ENCODE data around the gene AFG3L2.
A peak's percentile ranks its signal among the peaks of the same experiment; 100 is the strongest.
"Not testable (repeated sequence)": the region's sequence is repeated elsewhere in the genome, so short reads cannot be mapped to it uniquely, and the experiment has no call there.

Gene AFG3L2

DNA sequence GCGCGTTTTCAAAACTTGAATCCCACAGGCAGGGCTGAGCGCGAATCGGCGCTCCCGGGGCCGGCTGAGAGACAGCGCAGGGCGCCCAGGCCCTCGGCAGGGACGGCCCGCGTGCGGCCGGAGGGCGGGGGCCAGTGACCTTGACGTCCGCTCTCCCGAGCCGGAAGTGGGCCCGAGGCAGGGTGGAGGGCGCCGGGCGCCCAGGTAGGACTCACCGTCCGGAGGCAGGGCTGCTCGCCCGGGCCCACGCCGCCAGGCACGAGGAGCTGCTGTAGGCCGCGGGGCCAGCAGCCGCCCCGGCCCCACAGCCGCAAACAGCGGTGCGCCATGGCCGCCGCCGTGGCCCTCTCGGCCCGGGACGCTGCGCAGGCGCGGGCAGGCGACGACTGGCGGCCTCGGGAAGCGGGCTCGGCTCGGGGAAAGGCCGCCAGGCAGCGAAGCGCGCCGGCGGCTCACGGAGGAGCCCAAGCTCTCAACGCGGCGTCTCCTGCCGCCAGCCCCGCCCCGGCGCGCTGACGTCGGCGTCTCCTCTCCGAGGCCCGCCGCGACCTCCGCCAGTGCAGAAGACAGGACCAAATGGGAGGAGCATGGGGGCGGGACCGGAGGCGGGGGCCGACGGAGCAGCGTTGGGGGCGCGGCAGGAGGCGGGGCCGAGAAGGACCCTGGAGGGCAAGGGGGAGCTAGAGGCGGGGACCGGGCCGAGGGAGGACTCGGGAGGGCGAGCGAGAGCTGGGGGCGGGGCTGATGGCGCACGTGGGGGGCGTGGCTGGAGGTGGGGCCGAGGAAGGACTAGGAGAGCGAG lies at the start of gene AFG3L2:
TSS of gene AFG3L2 (minus strand) at position 474 of the 802 bp plus-strand sequence. CDS start at position 329, 145 bp downstream.
- peak; percentile 97 for DNase-seq

DNA sequence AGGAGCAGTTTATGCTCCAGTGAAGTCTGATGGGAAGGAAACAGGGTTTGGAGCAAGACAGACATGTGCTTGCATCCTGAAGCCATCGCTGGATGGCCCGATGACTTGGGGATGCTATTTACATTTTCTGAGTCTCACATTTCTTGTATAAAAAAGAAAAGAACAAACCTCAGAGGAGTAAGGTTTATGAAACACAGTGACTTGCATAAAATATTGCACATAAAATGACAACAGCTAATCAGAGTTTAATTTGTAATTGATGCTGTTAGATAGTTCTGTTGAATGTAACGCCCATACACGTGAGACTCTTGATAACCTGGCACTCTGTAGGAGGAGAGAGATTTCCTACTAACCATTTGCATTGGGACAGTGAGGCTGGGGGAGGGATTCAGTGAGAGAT lies 47.2 kb upstream of the AFG3L2 start:
- DNase-seq: no peak

DNA sequence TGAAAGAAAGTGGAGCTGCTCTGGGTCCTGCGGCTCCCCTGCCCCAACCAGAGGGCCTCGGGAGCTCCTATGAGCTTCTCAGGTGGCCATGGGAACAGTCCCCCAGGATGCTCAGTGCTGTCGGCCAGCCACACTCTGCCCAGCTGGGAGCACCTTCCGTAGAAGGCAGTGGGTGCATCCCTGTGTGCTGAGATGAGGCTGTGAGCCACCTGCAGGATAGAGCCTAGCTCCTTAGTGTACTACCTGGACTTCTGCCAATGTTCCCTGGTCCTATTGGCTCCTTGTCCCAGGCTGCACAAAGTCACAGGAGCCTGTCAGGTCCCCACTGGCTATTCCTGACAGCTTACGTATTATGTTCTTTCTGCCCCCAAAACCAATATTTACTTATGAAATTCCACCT lies 46.8 kb upstream of the AFG3L2 start:
- DNase-seq: no peak

DNA sequence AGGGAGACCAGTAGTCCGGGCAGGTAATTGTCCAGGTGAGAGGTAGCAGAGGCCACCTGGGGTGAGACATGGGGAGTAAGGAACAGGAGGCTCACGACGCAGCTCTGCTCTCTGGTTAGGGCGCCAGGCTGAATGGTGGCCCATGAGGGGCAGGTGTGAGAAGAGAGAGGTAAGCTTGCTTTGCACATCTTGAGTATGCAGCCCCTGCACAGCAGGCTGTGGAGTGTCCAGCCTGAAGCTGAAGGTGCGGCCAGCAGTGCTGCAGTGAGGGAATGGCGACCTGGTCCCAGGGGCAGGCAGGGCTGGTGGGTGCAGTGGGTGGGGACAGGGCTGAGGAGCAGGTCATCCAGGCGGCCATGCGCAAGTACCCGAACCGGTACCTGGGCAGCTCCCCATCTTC lies 46.4 kb upstream of the AFG3L2 start:
- DNase-seq: no peak

DNA sequence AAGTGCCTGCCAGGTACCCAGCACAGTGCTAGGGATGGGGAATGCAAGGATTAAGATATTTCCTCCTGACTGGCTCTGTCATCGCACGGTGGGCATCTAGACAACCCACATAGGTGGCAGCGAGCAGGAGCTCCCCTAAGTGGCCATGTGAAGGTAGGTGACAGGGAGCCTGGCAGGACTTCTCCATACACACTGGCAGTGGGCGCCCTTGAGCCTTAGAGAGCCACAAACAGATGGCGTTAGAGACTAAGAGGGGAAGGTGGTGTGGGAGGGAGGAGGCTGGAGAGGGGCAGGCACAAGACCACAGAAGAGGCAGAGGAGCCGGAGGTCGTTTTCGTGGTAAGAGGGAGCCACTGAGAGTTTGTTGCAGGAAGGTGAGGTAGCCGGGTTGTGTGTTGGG lies 45.9 kb upstream of the AFG3L2 start:
- no peak for DNase-seq

DNA sequence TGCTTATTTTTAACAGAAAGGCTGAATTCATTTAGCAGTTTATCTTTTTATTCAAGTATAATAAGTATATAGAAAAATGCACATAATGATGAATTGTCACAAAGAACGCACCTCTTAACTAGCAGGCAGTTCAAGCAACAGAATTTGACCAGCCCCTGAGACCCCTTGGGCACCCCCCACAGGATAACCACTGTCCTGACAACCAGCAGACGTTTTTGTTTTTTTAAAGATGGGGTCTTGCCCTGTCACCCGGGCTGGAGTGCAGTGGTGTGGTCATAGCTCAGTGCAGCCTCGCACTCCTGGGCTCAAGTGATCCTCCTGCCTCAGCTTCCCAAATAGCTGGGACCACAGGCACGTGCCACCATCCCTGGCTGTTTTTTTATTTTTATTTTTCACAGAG lies 44.7 kb upstream of the AFG3L2 start:
- DNase-seq: no peak

DNA sequence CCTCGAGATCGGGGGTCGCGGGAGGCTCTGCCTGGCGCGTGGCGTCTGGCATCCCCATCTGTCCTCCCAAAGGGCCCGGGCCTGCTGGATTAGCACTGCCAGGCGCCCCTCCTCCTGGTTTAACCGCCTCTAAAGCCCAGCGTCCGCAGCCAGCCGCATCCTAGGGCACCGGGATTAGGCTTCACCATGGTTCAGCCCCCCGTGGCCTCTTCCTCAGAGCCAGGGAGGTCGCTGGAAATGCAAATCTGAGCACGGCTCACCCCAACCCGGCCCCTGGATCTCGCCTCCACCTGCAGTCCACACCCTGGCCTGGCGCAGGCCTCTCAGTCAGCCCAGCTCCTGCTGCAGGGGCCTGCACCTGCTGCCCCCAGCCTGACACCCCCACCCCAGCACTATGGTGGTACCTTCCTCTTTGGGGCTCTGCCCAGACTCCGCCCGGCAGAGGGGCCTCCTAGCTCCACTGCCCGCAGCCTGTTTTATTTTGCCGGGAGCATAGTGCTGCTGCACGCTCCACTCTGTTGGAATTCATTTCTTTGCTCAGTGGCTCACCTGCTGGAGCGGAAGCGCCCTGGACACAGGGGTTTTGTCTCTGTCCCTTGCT lies 43.9 kb upstream of the AFG3L2 start:
- no peak for DNase-seq

DNA sequence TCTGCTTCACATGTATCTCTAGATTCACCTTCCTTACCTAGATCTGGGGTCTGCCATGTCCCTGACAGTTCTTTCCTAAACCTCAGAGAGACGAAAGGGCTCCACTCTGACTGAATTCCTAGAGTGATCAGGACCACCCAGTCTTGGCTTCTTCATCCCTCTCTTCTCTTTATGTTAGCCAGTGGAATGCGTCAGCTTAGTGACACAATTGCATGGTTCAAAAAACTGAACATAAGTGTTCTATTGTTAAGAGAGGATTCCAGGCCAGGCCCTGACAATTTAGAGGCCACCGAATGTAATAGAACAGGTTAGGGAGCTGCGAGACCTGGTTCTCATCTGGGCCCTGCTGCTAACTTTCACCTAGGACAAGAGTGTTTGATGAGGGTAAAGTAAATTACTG lies 40.7 kb upstream of the AFG3L2 start:
- no peak for DNase-seq

DNA sequence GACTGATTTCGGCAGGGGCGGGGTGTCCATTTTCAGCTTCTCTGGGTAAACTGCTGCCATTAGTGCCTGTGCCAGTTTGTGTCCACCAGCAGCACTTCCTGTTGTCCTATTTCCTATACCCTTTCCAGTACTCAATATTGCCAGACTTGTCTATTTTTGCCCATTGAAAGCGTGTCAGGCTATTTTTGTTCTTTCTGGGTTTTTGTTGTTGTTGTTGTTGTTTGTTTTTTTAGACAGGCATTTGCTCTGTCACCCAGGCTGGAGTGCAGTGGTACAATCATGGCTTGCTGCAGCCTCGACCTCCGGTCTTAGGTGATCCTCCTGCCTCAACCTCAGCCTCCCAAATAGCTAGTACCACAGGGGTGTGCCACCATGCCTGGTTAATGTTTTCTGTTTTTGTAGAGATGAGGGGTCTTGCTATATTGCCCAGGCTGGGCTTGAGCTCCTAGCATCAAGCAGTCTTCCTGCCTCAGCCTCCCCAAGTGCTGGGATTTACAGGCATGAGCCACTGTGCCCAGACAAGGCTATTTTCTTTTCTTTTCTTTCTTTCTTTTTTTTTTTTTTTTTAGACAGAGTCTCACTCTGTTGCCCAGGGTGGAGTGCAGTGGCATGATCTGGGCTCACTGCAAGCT lies 39.2 kb upstream of the AFG3L2 start:
- no peak for DNase-seq

DNA sequence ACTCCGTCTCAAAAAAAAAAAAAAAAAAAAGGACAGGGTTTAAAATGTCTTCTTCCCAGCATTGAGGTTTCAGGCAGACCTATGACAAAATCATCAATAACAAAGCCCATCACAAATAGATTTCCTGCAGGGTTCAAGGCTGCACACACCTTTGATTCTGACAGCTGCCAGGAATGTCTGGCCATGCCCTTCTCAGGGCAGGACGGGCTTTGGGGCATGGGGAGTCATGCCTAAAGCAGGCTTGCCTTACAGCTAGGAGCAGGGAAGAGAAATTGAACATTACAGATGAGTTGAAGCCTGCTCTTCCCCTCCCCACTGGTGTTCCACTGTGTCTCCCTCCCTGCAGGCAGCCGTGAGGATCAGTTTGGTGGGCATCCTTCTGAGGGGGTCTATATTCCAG lies 34.4 kb upstream of the AFG3L2 start:
- DNase-seq: no peak

DNA sequence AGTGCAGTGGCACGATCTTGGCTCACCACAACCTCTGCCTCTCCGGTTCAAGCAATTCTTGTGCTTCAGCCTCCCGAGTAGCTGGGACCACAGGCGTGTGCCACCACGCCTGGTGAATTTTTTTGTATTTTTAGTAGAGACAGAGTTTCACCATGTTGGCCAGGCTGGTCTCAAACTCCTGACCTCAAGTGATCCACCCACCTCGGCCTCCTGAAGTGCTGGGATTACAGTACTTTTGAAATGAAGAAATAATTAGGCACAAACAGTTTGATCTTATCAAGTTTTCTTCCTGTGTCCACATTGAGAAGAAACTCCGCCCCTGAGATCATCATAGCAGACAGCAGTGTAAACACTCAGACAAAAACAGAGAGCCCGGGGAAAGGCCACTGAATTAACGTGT lies 33.7 kb upstream of the AFG3L2 start:
- DNase-seq: not testable (repeated sequence)

DNA sequence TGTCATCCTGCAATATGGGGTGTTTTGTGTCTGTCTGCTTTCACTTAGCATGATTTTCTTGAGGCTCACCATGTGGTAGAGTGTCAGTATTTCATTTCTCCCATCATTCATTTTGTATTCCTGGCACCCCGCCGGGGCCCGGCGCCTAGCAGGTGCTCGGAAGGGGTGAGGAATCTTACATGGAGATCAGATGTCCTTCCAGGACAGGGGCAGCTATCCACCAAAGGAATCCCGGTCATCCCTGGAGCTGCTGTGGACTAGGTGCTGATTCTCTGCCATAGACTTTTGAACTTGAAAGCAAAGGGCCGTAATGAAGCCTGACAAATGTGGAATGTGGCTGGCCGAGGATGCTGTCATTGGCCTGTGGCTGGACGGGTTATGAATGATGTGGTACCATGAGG lies 33.1 kb upstream of the AFG3L2 start:
- no peak for DNase-seq

DNA sequence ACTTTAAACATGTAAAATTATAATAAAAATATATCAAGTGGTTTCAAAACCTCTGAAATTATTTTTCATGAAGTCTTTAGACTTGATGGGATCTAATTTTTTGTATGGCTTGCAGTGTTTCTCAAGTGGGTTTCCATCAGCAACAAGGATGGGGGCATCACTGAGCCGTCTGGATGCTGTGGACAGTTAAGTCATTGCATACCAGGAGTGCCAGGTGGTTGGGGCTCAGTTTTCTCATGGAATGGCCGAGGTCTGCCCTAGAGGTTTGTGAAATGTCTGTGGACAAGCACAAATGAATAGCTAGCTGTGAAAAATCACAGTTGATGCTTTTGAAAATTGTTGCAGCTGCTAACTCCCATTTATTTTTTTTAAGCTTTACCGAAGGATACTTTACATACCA lies 32.4 kb upstream of the AFG3L2 start:
- no peak for DNase-seq

DNA sequence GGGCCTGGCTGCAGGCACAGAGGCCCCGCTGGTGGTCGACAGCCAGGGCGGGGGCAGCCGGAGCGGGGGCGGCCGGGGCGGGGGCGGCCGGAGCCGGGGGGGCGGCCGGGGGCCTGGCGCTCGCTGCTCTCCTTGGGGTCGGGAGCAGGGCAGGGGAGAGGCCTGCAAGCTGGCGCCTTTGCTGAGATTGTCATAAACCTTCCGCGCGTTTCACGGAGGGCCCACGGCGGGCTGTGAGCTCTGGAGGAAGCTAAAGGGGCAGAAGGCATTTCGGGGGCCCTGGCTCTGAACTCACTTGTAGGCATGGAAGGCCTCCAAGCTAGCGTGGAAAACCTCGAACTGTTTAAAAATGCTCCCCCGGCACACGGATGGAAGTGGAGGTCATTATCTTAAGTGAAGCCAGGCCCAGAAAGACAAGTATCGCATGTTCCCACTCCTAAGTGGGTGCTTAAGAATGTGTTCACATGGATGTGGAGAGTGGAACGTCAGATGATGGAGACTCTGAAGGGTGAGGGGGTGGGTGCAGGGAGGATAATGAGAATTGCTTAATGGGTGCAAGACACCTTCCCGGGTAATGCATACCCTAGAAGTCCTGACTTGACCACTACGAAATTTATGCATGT lies 31.3 kb upstream of the AFG3L2 start:
- DNase-seq: no peak

DNA sequence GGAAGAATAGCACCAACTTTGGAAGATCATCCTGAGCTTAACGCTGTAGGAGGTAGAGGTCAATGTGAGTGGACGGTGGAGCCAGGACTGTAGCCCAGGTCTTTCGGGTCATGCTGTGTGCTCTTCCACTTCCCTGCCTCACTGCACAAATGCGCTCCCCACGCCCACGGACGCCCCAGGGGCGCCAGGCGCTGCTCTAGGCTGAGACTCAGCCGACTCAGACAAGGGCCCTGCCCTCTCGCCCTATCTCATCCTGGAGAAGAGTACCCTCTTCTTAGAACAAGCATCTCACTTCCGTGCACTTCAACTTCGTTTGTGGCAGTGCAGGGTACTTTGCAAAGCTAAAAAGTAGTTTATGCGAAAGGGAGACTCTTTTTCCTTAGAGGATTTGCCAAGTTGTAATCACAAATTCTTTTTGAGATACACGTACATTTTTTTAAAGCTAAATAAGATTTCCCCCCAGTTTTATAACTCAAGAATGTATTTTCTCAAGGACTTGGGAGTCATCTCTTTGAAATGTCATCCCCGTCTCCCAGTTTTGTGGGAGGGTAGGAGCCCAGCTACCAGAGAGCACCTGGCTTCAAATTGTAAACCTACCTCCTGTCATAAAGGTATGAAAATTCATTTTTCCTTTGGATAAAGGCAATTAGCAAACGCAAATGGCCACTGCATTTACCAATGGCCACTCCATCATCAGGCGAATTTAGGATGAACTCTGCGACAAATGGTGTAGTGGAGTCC lies 29.5 kb upstream of the AFG3L2 start:
- DNase-seq: no peak

DNA sequence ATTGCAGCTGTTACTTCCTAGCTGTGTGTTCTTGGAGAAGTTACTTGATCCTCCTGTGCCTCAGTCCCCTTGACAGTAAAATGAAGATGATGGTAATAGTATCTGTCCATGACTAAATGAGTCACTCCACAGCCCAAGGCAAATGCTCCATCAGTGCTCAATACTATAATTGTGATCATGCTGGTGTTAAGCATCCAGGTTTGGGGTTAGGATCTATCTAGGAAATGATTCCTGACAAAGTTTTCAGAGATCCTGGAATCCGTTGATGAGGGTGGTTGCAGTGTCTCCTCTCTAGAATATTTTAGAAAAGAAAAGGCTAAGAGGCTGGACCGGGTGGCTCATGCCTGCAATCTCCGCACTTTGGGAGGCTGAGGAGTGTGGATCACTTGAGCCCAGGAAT lies 28.0 kb upstream of the AFG3L2 start:
- DNase-seq: no peak

DNA sequence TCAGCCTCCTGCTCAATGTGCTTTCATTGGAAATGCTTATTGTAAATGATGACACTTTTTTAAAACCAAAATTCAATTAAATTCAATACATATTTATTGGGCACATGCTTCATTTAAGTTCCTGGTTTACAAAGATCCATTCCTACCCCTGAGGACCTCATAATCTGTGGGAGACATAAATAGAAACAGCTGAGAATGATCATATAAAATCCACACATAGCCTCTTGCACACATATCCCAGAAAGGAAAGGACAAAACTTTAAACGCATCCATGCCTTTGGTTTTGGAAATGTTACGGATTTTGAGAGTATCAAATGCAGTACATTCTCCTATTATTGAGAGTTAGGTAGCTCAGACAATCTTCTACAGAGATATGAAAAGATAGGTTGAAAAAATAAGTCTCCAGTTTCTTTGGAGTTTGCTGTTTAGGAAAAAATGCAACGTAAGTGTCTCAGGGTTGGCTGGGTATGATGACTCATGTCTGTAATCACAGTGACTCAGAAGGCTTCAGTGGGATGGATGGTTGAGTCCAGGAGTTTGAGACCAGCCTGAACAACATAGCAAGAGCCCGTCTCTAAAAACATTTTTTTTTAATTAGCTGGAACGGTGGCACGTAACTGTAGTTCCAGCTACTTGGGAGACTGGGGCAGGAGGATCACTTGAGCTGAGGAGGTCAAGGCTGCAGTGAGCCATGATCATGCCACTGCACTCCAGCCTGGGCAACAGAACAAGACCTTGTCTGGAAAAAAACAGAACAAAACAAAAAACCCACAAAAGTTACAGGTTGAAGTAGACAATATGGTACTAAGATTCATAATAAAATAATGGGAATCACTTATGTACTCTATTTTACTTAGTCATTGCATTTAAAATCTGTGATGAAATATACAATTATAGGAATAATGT lies 26.8 kb upstream of the AFG3L2 start:
- DNase-seq: no peak

DNA sequence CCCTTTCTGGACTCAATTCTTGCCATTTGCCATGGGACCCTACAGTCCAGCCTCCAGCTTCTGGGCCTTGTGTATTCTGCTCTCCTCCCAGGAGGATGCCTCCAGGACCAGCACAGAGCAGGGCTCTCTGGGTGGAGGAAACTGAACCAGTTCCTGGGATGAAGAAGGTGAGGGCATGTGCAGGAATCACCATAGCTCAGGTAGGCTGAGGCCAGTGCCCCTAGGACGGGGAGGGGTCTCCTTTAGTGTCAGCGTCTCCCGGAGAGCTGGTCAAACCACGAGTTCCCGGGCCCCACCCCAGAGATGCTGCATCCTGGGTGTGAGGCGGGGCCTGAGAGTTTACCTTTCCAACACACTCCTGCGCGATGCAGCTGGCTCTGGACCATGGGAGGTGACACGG lies 24.9 kb upstream of the AFG3L2 start:
- no peak for DNase-seq

DNA sequence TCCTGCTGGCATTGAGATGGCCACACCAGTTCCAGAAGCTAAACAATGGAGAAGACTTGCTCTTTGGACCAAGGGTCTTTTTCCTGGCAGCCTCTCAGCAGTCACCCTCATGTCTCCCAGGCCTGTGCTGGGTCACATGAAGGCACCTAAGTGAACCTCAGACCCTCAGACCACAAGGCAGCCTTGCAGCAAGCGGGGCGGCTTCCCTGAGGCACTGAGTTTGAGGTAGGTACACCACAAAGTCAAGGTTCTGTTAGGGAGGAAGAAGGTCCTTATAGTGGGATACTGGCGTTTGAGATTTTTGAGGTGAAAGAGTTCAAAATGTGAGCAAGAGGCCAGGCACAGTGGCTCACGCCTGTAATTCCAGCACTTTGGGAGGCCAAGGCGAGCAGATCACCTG lies 22.2 kb upstream of the AFG3L2 start:
- no peak for DNase-seq

DNA sequence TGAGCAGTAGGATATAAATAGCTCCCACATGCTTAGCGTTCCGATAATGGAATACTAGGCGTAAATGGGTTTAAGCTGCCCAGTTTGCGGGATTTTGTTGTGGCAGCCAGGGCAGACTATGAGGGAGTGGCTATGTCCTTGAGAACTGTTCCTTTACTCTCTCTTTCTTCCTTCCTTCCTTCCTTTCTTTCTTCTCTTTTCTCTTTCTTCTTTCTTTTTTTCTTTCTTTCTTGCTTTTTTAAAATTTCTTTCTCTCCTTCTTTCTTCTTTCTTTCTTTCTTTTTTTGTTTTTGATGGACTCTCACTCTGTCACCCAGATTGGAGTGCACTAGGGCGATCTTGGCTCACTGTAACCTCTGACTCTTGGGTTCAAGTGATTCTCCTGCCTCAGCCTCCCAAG lies 21.6 kb upstream of the AFG3L2 start:
- no peak for DNase-seq

DNA sequence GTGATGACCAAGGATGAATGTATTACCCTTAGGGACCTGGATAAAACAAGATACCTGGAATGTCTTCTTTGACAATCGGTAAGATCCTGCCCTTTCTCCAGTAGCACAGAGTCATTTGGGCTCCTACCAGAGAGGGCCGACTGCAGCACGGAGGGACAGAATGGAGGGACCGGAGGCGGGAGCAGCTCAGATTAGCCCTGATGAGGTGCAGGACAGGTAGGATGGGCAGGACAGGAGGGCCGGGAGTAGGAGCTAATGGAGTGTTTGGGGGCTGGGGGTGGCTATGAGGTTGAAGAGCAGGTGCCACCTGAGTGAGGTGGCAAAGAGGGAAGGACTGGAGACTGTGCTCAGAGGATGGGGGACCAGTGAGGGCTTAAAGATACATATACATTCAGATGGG lies 20.8 kb upstream of the AFG3L2 start:
- DNase-seq: no peak

DNA sequence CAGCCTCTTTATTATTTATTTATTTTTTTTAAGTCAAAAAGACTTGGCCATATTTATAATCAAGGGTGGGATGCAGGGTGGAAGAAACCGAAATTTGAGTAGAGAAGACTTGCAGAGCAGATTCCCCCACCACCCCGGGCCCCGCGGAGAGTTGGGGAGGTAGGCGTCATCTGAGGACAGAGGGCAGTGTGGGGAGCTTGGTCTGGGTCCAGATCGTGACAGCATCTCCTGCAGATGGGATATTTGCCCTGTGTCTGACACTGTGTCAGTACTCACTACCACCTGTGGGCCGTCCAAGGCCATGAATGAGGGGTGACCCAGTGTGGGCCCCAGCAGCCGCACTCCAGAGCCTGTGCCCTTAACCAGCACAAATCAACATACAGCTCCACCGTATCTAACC lies 20.2 kb upstream of the AFG3L2 start:
- DNase-seq: no peak
